ENCODE measurements around the gene EFNA5. TPM values are rescaled to one million over a fixed set of nuclear protein-coding genes. Genes with fewer than 3 reads are reported as not detected.

EFNA5 gene
- total RNA-seq, 1 donor from 2014 or later = 38.9 TPM

- Mint-ChIP-seq H3K9me3 (ENCODE audit: low read depth) (no peaks in the 10 kb centered on the region), H3K27ac (ENCODE audit: unreplicated experiment) (no peak overlapping the region), H3K4me3 (ENCODE audit: unreplicated experiment) (no peak overlapping the region), H3K4me1 (ENCODE audit: low read depth) (peaks cover 32% of the 10 kb centered on the region), H3K27me3 (ENCODE audit: low read depth) (no peaks in the 10 kb centered on the region), H3K36me3 (ENCODE audit: low read depth) (no peaks in the 10 kb centered on the region)
- DNase-seq (ENCODE audit: low spot score) = no peak
- TF ChIP-seq, protein P1, sequence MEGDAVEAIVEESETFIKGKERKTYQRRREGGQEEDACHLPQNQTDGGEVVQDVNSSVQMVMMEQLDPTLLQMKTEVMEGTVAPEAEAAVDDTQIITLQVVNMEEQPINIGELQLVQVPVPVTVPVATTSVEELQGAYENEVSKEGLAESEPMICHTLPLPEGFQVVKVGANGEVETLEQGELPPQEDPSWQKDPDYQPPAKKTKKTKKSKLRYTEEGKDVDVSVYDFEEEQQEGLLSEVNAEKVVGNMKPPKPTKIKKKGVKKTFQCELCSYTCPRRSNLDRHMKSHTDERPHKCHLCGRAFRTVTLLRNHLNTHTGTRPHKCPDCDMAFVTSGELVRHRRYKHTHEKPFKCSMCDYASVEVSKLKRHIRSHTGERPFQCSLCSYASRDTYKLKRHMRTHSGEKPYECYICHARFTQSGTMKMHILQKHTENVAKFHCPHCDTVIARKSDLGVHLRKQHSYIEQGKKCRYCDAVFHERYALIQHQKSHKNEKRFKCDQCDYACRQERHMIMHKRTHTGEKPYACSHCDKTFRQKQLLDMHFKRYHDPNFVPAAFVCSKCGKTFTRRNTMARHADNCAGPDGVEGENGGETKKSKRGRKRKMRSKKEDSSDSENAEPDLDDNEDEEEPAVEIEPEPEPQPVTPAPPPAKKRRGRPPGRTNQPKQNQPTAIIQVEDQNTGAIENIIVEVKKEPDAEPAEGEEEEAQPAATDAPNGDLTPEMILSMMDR (IDR thresholded peaks at IDR 0.05) = no peak
These were observed 67.8 kb downstream of the EFNA5 start for GRCh38 chr5:107602896-107603295.

DNA sequence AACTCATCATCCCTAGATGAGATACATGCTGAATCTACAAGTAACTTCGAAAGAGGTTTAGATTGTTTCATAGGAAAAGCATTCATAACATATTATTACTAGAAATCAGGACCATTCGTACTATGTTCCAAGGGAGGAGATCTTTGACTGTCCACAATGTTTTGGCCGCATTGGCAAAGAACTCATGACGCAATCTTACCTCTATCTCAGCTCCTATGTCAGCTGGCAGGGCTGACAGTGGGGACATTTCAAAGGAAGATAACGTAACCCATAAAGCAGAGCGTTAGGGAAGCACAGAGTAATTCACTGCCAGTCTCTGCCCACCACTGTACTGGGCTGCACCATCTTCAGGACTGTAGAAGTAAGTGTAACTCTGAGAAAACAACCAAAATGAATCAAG, 69.7 kb downstream of the EFNA5 start:
- Mint-ChIP-seq H3K9me3 (ENCODE audit: low read depth) (no peaks in the 10 kb centered on the region), H3K27ac (ENCODE audit: unreplicated experiment) (no peak overlapping the region), H3K4me1 (ENCODE audit: low read depth) (peaks cover 26% of the 10 kb centered on the region), H3K4me3 (ENCODE audit: unreplicated experiment) (no peak overlapping the region), H3K36me3 (ENCODE audit: low read depth) (no peaks in the 10 kb centered on the region), H3K27me3 (ENCODE audit: low read depth) (no peaks in the 10 kb centered on the region)
- TF ChIP-seq, protein P1 (IDR thresholded peaks at IDR 0.05) = no peak
- DNase-seq (ENCODE audit: low spot score) = no peak

DNA sequence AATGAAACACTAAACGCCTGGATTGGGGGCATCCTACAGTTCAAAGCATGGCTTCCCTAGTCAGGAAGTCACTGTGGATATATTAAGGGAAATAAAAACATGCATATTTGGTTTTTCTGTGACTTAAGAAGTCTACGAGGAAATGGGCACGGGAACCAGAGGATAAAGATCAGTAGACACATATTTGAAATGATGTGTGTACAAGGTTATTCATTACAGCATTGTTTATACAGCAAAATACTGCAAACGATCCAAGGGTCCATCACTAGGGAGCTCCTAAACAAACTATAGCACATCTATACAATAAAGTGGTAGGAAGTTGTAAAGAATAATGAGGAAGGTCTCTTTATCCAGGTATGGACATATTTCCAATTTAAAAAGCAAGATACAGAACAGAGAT, 71.8 kb downstream of the EFNA5 start:
- Mint-ChIP-seq H3K9me3 (ENCODE audit: low read depth) (no peaks in the 10 kb centered on the region), H3K36me3 (ENCODE audit: low read depth) (no peaks in the 10 kb centered on the region), H3K4me1 (ENCODE audit: low read depth) (peaks cover 26% of the 10 kb centered on the region), H3K27ac (ENCODE audit: unreplicated experiment) (no peak overlapping the region), H3K4me3 (ENCODE audit: unreplicated experiment) (no peak overlapping the region), H3K27me3 (ENCODE audit: low read depth) (no peaks in the 10 kb centered on the region)
- TF ChIP-seq, protein P1 (IDR thresholded peaks at IDR 0.05) = no peak
- DNase-seq (ENCODE audit: low spot score) = no peak

DNA sequence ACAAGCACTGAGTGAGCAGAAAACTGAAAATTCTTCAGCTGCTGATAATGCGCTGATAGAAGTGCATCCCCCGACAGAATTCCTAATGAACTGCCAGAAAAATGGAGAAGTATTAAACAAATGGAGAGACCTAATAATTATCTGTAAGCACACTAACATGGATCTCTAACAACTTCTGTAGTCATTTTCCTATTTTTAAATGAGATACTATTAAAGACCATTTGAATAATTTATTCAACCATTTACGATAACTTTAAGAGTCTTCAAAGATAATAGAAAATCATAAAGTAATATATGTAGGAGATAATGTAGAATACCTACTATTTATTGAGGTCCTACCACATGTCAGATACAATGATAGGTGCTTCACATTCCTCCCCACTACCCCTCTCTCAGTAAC, 72.9 kb downstream of the EFNA5 start:
- DNase-seq (ENCODE audit: low spot score) = no peak
- no peaks in the 10 kb centered on the region for H3K9me3 Mint-ChIP-seq (ENCODE audit: low read depth)
- TF ChIP-seq, protein P1 (IDR thresholded peaks at IDR 0.05) = no peak
- peaks cover 30% of the 10 kb centered on the region for H3K4me1 Mint-ChIP-seq (ENCODE audit: low read depth)
- H3K27me3 Mint-ChIP-seq (ENCODE audit: low read depth) = no peaks in the 10 kb centered on the region
- no peak overlapping the region for H3K27ac Mint-ChIP-seq (ENCODE audit: unreplicated experiment)
- no peak overlapping the region for H3K4me3 Mint-ChIP-seq (ENCODE audit: unreplicated experiment)
- no peaks in the 10 kb centered on the region for H3K36me3 Mint-ChIP-seq (ENCODE audit: low read depth)

GRCh38 chr5:107597247-107597646, 73.5 kb downstream of the EFNA5 start:
- Mint-ChIP-seq H3K36me3 (ENCODE audit: low read depth) (no peaks in the 10 kb centered on the region), H3K4me3 (ENCODE audit: unreplicated experiment) (no peak overlapping the region), H3K9me3 (ENCODE audit: low read depth) (no peaks in the 10 kb centered on the region), H3K27me3 (ENCODE audit: low read depth) (no peaks in the 10 kb centered on the region), H3K4me1 (ENCODE audit: low read depth) (peaks cover 36% of the 10 kb centered on the region), H3K27ac (ENCODE audit: unreplicated experiment) (no peak overlapping the region)
- TF ChIP-seq, protein P1 (IDR thresholded peaks at IDR 0.05) = no peak
- DNase-seq (ENCODE audit: low spot score) = no peak
